Measurements from ENCODE around the gene LYPD8. TPM values are rescaled to one million over a fixed set of nuclear protein-coding genes. Genes with fewer than 3 reads are reported as not detected.

The LYPD8 gene
- polyA plus RNA-seq, 1 donor from 2014 or later, result not detected

- Histone ChIP-seq H2AFZ (ENCODE audit: low read depth, low read length) (no peak overlapping the region), H3K9me3 (ENCODE audit: low read length) (no peaks in the 10 kb centered on the region), H3K9me2 (ENCODE audit: insufficient read depth, low read length) (no peaks in the 10 kb centered on the region), H3K9ac (ENCODE audit: low read length) (no peak overlapping the region), H3K4me2 (ENCODE audit: low read length) (no peak overlapping the region), H3K4me3 (ENCODE audit: low read length) (no peak overlapping the region), H3K36me3 (ENCODE audit: insufficient read depth, low read length) (no peaks in the 10 kb centered on the region), H3K27ac (ENCODE audit: low read length) (no peak overlapping the region), H3K27me3 (ENCODE audit: insufficient read depth, low read depth, low read length) (no peaks in the 10 kb centered on the region), H4K20me1 (ENCODE audit: insufficient read depth) (no peaks in the 10 kb centered on the region), H3F3A (ENCODE audit: insufficient read depth, low read length, poor library complexity, severe bottlenecking) (no peaks in the 10 kb centered on the region), H3K79me2 (replicated peaks; ENCODE audit: insufficient read depth, low read length) (no peaks in the 10 kb centered on the region)
- TF ChIP-seq EP300 (conservative IDR thresholded peaks at IDR 0.05; ENCODE audit: poor library complexity, severe bottlenecking), result no peak
- TF ChIP-seq EZH2 (IDR thresholded peaks at IDR 0.05; ENCODE audit: borderline replicate concordance, insufficient read depth, low read length, poor library complexity, severe bottlenecking), result no peak
- no peak for TF ChIP-seq SMC3 (conservative IDR thresholded peaks at IDR 0.05; ENCODE audit: poor library complexity)
- TF ChIP-seq TAF1 (IDR thresholded peaks at IDR 0.05; ENCODE audit: low read depth), result no peak
- TF ChIP-seq REST (IDR thresholded peaks at IDR 0.05; ENCODE audit: borderline replicate concordance), result no peak
- TF ChIP-seq CTCF (IDR thresholded peaks at IDR 0.05; ENCODE audit: poor library complexity, severe bottlenecking), result no peak
- no peak for TF ChIP-seq RAD21 (conservative IDR thresholded peaks at IDR 0.05)
- TF ChIP-seq MXI1 (conservative IDR thresholded peaks at IDR 0.05; ENCODE audit: poor library complexity, severe bottlenecking), result no peak
- no peak for TF ChIP-seq POLR2AphosphoS5 (IDR thresholded peaks at IDR 0.05)
Measured at GRCh38 chr1:248748211-248748610, 7.3 kb downstream of the LYPD8 start.

DNA sequence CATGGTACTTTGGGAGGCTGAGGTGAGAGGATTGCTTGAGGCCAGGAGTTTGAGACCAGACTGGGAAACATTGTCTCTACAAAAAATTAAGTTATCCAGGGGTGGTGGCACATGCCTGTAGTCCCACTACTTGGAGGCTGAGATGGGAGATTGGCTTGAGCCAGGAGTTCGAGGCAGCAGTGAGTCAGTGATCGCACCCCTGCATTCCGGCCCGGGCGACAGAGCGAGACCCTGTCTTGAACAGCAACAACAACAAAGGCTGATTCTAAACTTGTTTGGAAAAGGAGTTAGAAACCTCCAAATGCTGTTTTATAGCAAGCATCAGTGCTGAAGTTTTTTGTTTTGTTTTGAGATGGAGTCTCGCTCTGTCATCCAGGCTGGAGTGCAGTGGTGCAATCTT lies 14.7 kb downstream of the LYPD8 start:
- Histone ChIP-seq H4K20me1 (ENCODE audit: insufficient read depth) (no peaks in the 10 kb centered on the region), H3K4me2 (ENCODE audit: low read length) (no peak overlapping the region), H3K9me2 (ENCODE audit: insufficient read depth, low read length) (no peaks in the 10 kb centered on the region), H3K9ac (ENCODE audit: low read length) (no peak overlapping the region), H3K36me3 (ENCODE audit: insufficient read depth, low read length) (no peaks in the 10 kb centered on the region), H3K27me3 (ENCODE audit: insufficient read depth, low read depth, low read length) (no peaks in the 10 kb centered on the region), H3F3A (ENCODE audit: insufficient read depth, low read length, poor library complexity, severe bottlenecking) (no peaks in the 10 kb centered on the region), H3K4me3 (ENCODE audit: low read length) (no peak overlapping the region), H3K27ac (ENCODE audit: low read length) (no peak overlapping the region), H3K9me3 (ENCODE audit: low read length) (no peaks in the 10 kb centered on the region), H2AFZ (ENCODE audit: low read depth, low read length) (no peak overlapping the region), H3K79me2 (replicated peaks; ENCODE audit: insufficient read depth, low read length) (no peaks in the 10 kb centered on the region)
- TF ChIP-seq TAF1 (IDR thresholded peaks at IDR 0.05; ENCODE audit: low read depth) (no peak), REST (IDR thresholded peaks at IDR 0.05; ENCODE audit: borderline replicate concordance) (no peak), MXI1 (conservative IDR thresholded peaks at IDR 0.05; ENCODE audit: poor library complexity, severe bottlenecking) (no peak), SMC3 (conservative IDR thresholded peaks at IDR 0.05; ENCODE audit: poor library complexity) (no peak), CTCF (IDR thresholded peaks at IDR 0.05; ENCODE audit: poor library complexity, severe bottlenecking) (no peak), EP300 (conservative IDR thresholded peaks at IDR 0.05; ENCODE audit: poor library complexity, severe bottlenecking) (no peak), POLR2AphosphoS5 (IDR thresholded peaks at IDR 0.05) (no peak), EZH2 (IDR thresholded peaks at IDR 0.05; ENCODE audit: borderline replicate concordance, insufficient read depth, low read length, poor library complexity, severe bottlenecking) (no peak), RAD21 (conservative IDR thresholded peaks at IDR 0.05) (no peak)
